Measurements from ENCODE around the gene BABAM1.
A peak's percentile ranks its signal among the peaks of the same experiment; 100 is the strongest.
"Not testable (repeated sequence)": the region's sequence is repeated elsewhere in the genome, so short reads cannot be mapped to it uniquely, and the experiment has no call there.

The BABAM1 gene

GRCh38 chr19:17275441-17276175, 8.4 kb downstream of the BABAM1 start:
- no peak for DNase-seq (ENCODE audit: low spot score)

GRCh38 chr19:17279436-17279835, 12.2 kb downstream of the BABAM1 start:
- DNase-seq (ENCODE audit: low spot score), result no peak

GRCh38 chr19:17281391-17282304, 14.4 kb downstream of the BABAM1 start, which contains the start of gene ANKLE1:
TSS of gene ANKLE1 (plus strand) at chr19:17281901. CDS start at chr19:17281921, 20 bp downstream.
- no peak for DNase-seq (ENCODE audit: low spot score)

- no peak for DNase-seq (ENCODE audit: low spot score)
These were observed 15.4 kb downstream of the BABAM1 start for GRCh38 chr19:17282488-17283125.

- DNase-seq (ENCODE audit: low spot score), result no peak
These were observed 16.3 kb downstream of the BABAM1 start for GRCh38 chr19:17283504-17283996.

- DNase-seq (ENCODE audit: low spot score), result no peak
These were observed 18.3 kb downstream of the BABAM1 start for GRCh38 chr19:17285415-17286135.

GRCh38 chr19:17286263-17286662, 19.0 kb downstream of the BABAM1 start:
- no peak for DNase-seq (ENCODE audit: low spot score)

GRCh38 chr19:17286752-17287151, 19.5 kb downstream of the BABAM1 start:
- no peak for DNase-seq (ENCODE audit: low spot score)

- DNase-seq (ENCODE audit: low spot score), result no peak
These were observed 22.2 kb downstream of the BABAM1 start for GRCh38 chr19:17289489-17289888.

- no peak for DNase-seq (ENCODE audit: low spot score)
These were observed 25.2 kb downstream of the BABAM1 start for GRCh38 chr19:17292301-17293074.

- no peak for DNase-seq (ENCODE audit: low spot score)
These were observed 26.4 kb downstream of the BABAM1 start for GRCh38 chr19:17293605-17294004.

- no peak for DNase-seq (ENCODE audit: low spot score)
These were observed 27.0 kb downstream of the BABAM1 start for GRCh38 chr19:17294051-17294891.

GRCh38 chr19:17295551-17295950, 28.3 kb downstream of the BABAM1 start:
- not testable (repeated sequence) for DNase-seq (ENCODE audit: low spot score)

- DNase-seq (ENCODE audit: low spot score), result no peak
These were observed 29.0 kb downstream of the BABAM1 start for GRCh38 chr19:17296273-17296672.

GRCh38 chr19:17296976-17297375, 29.7 kb downstream of the BABAM1 start:
- DNase-seq (ENCODE audit: low spot score), result no peak

GRCh38 chr19:17300992-17301619, 33.9 kb downstream of the BABAM1 start:
- no peak for DNase-seq (ENCODE audit: low spot score)

- DNase-seq (ENCODE audit: low spot score), result peak; percentile 53
These were observed 35.3 kb downstream of the BABAM1 start for GRCh38 chr19:17302391-17303166.

- DNase-seq (ENCODE audit: low spot score), result peak; percentile 91
These were observed 36.1 kb downstream of the BABAM1 start, which contains the start of gene ABHD8 for GRCh38 chr19:17303167-17303939. TSS of gene ABHD8 (minus strand) at chr19:17303425. CDS start at chr19:17301616, 1,809 bp downstream.

All from putamen (tissue), 1 donor.